GM13977 (cell line): Measurements from ENCODE around the gene PAQR8.

ENCODE experiments used
- DNase-seq: peaks from one replicate; pipeline ENCODE4 v3.0.0; 2012; ENCODE audit warnings: low spot score
- in situ Hi-C: fragments of 300-500 bp; cut with MboI; formaldehyde crosslinking; loops from one replicate; pipeline ENCODE4 v1.12.0; 2022; ENCODE audit warnings: low sequenced_read_pairs, low pct_unique_long_range_greater_than_20kb, mixed read lengths, inconsistent platforms; ENCODE audit not compliant: unreplicated experiment
- TF ChIP-seq, protein P1 (sequence below): IDR thresholded peaks from 2 replicates; pipeline ENCODE4 v1.5.1; 2012; ENCODE audit warnings: mild to moderate bottlenecking, control low read depth; ENCODE audit not compliant: insufficient read depth; ENCODE audit errors: extremely low read depth, missing control alignments

The PAQR8 gene

GRCh38 chr6:52325695-52326471, 36.1 kb upstream of the PAQR8 start:
- DNase-seq: no peak
- in situ Hi-C loops: no loop called here
- TF ChIP-seq, protein P1, sequence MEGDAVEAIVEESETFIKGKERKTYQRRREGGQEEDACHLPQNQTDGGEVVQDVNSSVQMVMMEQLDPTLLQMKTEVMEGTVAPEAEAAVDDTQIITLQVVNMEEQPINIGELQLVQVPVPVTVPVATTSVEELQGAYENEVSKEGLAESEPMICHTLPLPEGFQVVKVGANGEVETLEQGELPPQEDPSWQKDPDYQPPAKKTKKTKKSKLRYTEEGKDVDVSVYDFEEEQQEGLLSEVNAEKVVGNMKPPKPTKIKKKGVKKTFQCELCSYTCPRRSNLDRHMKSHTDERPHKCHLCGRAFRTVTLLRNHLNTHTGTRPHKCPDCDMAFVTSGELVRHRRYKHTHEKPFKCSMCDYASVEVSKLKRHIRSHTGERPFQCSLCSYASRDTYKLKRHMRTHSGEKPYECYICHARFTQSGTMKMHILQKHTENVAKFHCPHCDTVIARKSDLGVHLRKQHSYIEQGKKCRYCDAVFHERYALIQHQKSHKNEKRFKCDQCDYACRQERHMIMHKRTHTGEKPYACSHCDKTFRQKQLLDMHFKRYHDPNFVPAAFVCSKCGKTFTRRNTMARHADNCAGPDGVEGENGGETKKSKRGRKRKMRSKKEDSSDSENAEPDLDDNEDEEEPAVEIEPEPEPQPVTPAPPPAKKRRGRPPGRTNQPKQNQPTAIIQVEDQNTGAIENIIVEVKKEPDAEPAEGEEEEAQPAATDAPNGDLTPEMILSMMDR: no peak

DNA sequence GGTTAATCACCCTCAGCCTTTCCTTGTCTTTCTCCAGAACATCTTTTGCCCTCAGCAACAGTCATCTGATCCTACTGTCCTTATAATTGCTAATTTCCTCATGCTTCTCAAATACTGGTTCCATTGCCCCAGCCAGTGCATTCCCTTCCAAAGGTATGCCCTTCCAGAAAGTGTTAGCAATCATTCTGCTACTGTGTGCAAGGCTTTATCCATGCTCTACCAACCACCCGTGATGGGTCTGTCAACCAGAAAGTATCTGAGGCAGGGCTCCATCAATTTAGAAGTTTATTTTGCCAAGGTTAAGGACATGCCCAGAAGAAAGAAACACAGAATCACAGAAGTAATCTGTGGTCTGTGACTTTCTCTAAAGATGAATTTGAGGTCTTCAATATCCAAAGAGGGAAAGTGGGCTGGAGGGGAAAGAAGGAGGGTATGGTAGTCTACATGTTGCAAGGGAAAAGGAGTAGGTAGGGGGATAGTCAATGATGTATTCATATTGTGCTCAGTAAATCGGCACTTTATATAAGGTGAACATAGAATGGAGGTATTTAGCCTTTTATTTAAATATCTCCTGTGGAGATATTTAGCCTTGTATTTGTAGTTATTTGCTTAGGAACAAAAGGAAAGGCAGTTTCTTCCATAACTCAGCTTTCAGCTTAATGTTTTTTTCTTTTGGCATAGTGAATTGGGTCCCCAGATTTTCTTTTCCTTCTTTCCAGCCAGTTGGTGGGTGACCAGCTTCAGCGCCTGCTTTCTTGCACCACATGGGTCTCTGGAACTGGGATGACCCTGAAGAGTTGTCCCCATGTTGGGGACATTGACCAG, 35.2 kb upstream of the PAQR8 start:
- DNase-seq: no peak
- TF ChIP-seq, protein P1: no peak
- in situ Hi-C loops: no loop called here

DNA sequence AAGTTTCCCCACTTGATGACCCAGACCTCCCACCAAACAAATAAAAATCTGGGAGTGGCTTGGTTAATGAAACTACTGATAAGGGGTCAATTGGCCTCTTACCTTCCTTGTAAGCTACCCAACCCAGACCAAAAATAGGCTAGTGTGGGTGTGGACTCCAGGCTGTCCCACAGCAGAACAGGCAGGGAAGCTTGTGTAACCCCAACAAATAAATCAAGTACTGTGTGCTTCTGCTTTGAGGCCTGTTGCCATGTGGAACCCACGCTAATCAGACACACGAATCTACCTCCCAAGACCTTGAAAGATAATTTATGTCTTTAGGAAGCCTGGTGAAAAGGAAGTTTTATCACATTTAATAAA, 33.7 kb upstream of the PAQR8 start:
- no peak for DNase-seq
- TF ChIP-seq, protein P1: no peak
- in situ Hi-C loops: no loop called here

- DNase-seq: no peak
- TF ChIP-seq, protein P1: no peak
- in situ Hi-C loops: no loop called here
These were observed 33.2 kb upstream of the PAQR8 start for GRCh38 chr6:52328729-52329128.

- no peak for DNase-seq
- TF ChIP-seq, protein P1: no peak
- in situ Hi-C loops: no loop called here
These were observed 31.5 kb upstream of the PAQR8 start for GRCh38 chr6:52330470-52330869.

GRCh38 chr6:52331793-52332457, 30.0 kb upstream of the PAQR8 start:
- TF ChIP-seq, protein P1: no peak
- in situ Hi-C loops: no loop called here
- no peak for DNase-seq
